Muscle of back (tissue), 10 donors: ENCODE results near the gene HIGD2B. TPM values are rescaled to one million over a fixed set of nuclear protein-coding genes. Genes with fewer than 3 reads are reported as not detected.

ENCODE experiments used
- polyA plus RNA-seq, 10 donors: library from polyadenylated mRNA; unstranded; fragments of 120-200 nt; gene quantifications; one replicate each; pipeline ENCODE4 v1.2.1, GENCODE V29; 2013; ENCODE audit not compliant: insufficient read length in 10 of 10

Gene HIGD2B
- polyA plus RNA-seq, 10 donors, result not detected

Other genes with a start within 250 kb of the HIGD2B start
- 100 to 1,000 TPM; 120 to 160 (median 134) TPM for gene ARIH1, start 211.9 kb downstream of the HIGD2B start, polyA plus RNA-seq
- under 1 TPM in 3 of 10 donors, not detected in 7; 0.08 to 0.23 (median 0.20) TPM for gene GOLGA6B, start 31.5 kb downstream of the HIGD2B start, polyA plus RNA-seq
- 10 to 100 TPM; 15.3 to 28.5 (median 18.6) TPM for gene BBS4, start within 50 bp of the HIGD2B start, polyA plus RNA-seq
- 10 to 100 TPM; 27.7 to 48.0 (median 35.1) TPM for gene ADPGK, start 97.6 kb upstream of the HIGD2B start, polyA plus RNA-seq